A549 (cell line): ENCODE results near the gene AIPL1. TPM values are rescaled to one million over a fixed set of nuclear protein-coding genes. Genes with fewer than 3 reads are reported as not detected.

Experiments
- ATAC-seq, 2 experiments: fragments of 200-7000 bp in 1 of 2; fragments of >200 bp in 1 of 2; cut with Nextera tagmentation in 1 of 2; cut with Tn5 transposase in 1 of 2; 3 replicates each; pipeline versions ENCODE4 v1.8.0 to v1.9.1; 2018 to 2020; ENCODE audit warnings: mild to moderate bottlenecking in 1 of 2, moderate library complexity in 1 of 2
- CTCF ChIA-PET: fragments of 300-600 bp; sonication (Branson Sonifier 250); formaldehyde crosslinking; extraction: SDS; loops from one replicate; lab custom pipeline; 2021; ENCODE audit warnings: antibody characterized with exemption, inconsistent platforms; lab: Yijun Ruan, JAX
- POLR2A ChIA-PET: fragments of 350-600 bp; formaldehyde crosslinking; extraction: SDS; loops from one replicate; lab custom pipeline; 2021; ENCODE audit warnings: antibody characterized with exemption, inconsistent platforms; lab: Yijun Ruan, JAX
- DNase-seq, 2 experiments: peaks; one replicate each; pipeline versions ENCODE4 v3.0.0 to v3.0.0-alpha.2; 2011 to 2016; ENCODE audit warnings: low read depth in 1 of 2, low spot score in 1 of 2
- FAIRE-seq: peaks from 2 replicates; lab custom pipeline; 2011; peaks lifted over from hg19 to GRCh38; lab: Jason Lieb, UNC
- H3K27ac ChIP-seq, 2 experiments: fragments of >200 bp; sonication (Bioruptor Twin); formaldehyde crosslinking; 3 replicates each; pipeline ENCODE4 v1.5.1; 2016 to 2017
- H3K4me1 ChIP-seq: fragments of >200 bp; sonication (Bioruptor Twin); formaldehyde crosslinking; 3 replicates; pipeline ENCODE4 v1.6.1; 2016
- H3K4me2 ChIP-seq: fragments of >200 bp; sonication (Bioruptor Twin); formaldehyde crosslinking; 3 replicates; pipeline ENCODE4 v1.6.1; 2016
- H3K4me3 ChIP-seq: fragments of >200 bp; sonication (Bioruptor Twin); formaldehyde crosslinking; 3 replicates; pipeline ENCODE4 v1.5.1; 2016
- H3K9me3 ChIP-seq: fragments of >200 bp; sonication (Bioruptor Twin); formaldehyde crosslinking; 3 replicates; pipeline ENCODE4 v1.6.1; 2016
- BHLHE40 ChIP-seq: IDR thresholded peaks from 2 replicates; pipeline ENCODE4 v1.6.1; 2012; ENCODE audit warnings: low read depth, low read length, inconsistent platforms
- CBX2 ChIP-seq: fragments of 200-600 bp; sonication (generic); IDR thresholded peaks from 2 replicates; pipeline ENCODE4 v1.6.1; 2016; ENCODE audit warnings: low read depth, mild to moderate bottlenecking, borderline replicate concordance
- CBX8 ChIP-seq: fragments of 200-600 bp; sonication (generic); IDR thresholded peaks from 2 replicates; pipeline ENCODE4 v1.6.1; 2016
- CHD2 ChIP-seq: fragments of 150-350 bp; IDR thresholded peaks from 2 replicates; pipeline ENCODE4 v1.6.1; 2014; ENCODE audit warnings: low read length; ENCODE audit not compliant: partially characterized antibody
- CTCF ChIP-seq: fragments of >200 bp; sonication (Bioruptor Twin); formaldehyde crosslinking; IDR thresholded peaks from 3 replicates; pipeline ENCODE4 v1.5.1; 2016
- E2F6 ChIP-seq: IDR thresholded peaks from 2 replicates; pipeline ENCODE4 v1.6.1; 2012; ENCODE audit warnings: low read depth, borderline replicate concordance
- EHMT2 ChIP-seq: fragments of 200-600 bp; sonication (generic); IDR thresholded peaks from 2 replicates; pipeline ENCODE4 v1.6.1; 2016; ENCODE audit warnings: antibody characterized with exemption, low read depth, mild to moderate bottlenecking, moderate library complexity
- FOSB ChIP-seq: fragments of 250-450 bp; sonication (Bioruptor Pico); IDR thresholded peaks from 2 replicates; pipeline ENCODE4 v1.5.0; 2020; ENCODE audit warnings: mild to moderate bottlenecking, moderate library complexity
- FOSL2 ChIP-seq, 2 experiments: fragments of 450-650 bp in 1 of 2; fragments of >200 bp in 1 of 2; sonication (Bioruptor Twin) in 1 of 2; formaldehyde crosslinking; IDR thresholded peaks; 2 replicates each; pipeline versions ENCODE4 v1.5.0 to v1.6.1; 2016 to 2020; ENCODE audit warnings: mild to moderate bottlenecking in 1 of 2, moderate library complexity in 1 of 2
- FOXS1 ChIP-seq: fragments of 250-450 bp; sonication (Bioruptor Pico); IDR thresholded peaks from 2 replicates; pipeline ENCODE4 v1.5.0; 2020; ENCODE audit warnings: mild to moderate bottlenecking, moderate library complexity
- GATA3 ChIP-seq: IDR thresholded peaks from 2 replicates; pipeline ENCODE4 v1.6.1; 2012; ENCODE audit warnings: borderline replicate concordance
- HDAC2 ChIP-seq: fragments of 200-600 bp; sonication (generic); IDR thresholded peaks from 2 replicates; pipeline ENCODE4 v1.6.1; 2016
- HES2 ChIP-seq: fragments of >200 bp; sonication (Bioruptor Twin); formaldehyde crosslinking; IDR thresholded peaks from 2 replicates; pipeline ENCODE4 v1.6.1; 2016
- HEYL ChIP-seq: fragments of 250-450 bp; sonication (Bioruptor Pico); IDR thresholded peaks from 2 replicates; pipeline ENCODE4 v1.8.0; 2021; ENCODE audit warnings: mild to moderate bottlenecking, moderate library complexity
- HOXA7 ChIP-seq: fragments of 250-450 bp; sonication (Bioruptor Pico); IDR thresholded peaks from 2 replicates; pipeline ENCODE4 v1.5.0; 2020; ENCODE audit warnings: mild to moderate bottlenecking, moderate library complexity
- HOXB13 ChIP-seq: fragments of 250-450 bp; sonication (Bioruptor Pico); IDR thresholded peaks from 2 replicates; pipeline ENCODE4 v1.5.0; 2020; ENCODE audit warnings: low read depth, mild to moderate bottlenecking, moderate library complexity
- HOXB5 ChIP-seq: fragments of 250-450 bp; sonication (Bioruptor Pico); IDR thresholded peaks from 2 replicates; pipeline ENCODE4 v1.5.0; 2020; ENCODE audit warnings: mild to moderate bottlenecking, moderate library complexity
- JUNB ChIP-seq: fragments of >200 bp; sonication (Bioruptor Twin); formaldehyde crosslinking; IDR thresholded peaks from 2 replicates; pipeline ENCODE4 v1.6.1; 2016
- KDM1A ChIP-seq: fragments of 200-600 bp; sonication (generic); IDR thresholded peaks from 2 replicates; pipeline ENCODE4 v1.6.1; 2016; ENCODE audit warnings: low read depth, mild to moderate bottlenecking
- KDM5A ChIP-seq: fragments of 200-600 bp; sonication (generic); IDR thresholded peaks from 2 replicates; pipeline ENCODE4 v1.6.1; 2016; ENCODE audit warnings: antibody characterized with exemption, mild to moderate bottlenecking
- MAFK ChIP-seq: fragments of 450-650 bp; IDR thresholded peaks from 2 replicates; pipeline ENCODE4 v1.6.1; 2014; ENCODE audit not compliant: partially characterized antibody
- MAZ ChIP-seq: fragments of 150-350 bp; IDR thresholded peaks from 2 replicates; pipeline ENCODE4 v1.6.1; 2014; ENCODE audit warnings: antibody characterized with exemption, low read depth, low read length, borderline replicate concordance
- MYC ChIP-seq: IDR thresholded peaks from 2 replicates; pipeline ENCODE4 v1.6.1; 2012; ENCODE audit warnings: mild to moderate bottlenecking, inconsistent platforms, low read length, improper control_type of control experiment, borderline replicate concordance
- NFE2L2 ChIP-seq: fragments of 150-350 bp; conservative IDR thresholded peaks from 2 replicates; pipeline ENCODE4 v1.6.1; 2014; ENCODE audit warnings: low read length
- NPAS2 ChIP-seq: fragments of 250-450 bp; sonication (Bioruptor Pico); IDR thresholded peaks from 2 replicates; pipeline ENCODE4 v1.8.0; 2022; ENCODE audit warnings: mild to moderate bottlenecking, moderate library complexity, borderline replicate concordance
- NR3C1 ChIP-seq: fragments of >200 bp; sonication (Bioruptor Twin); formaldehyde crosslinking; IDR thresholded peaks from 3 replicates; pipeline ENCODE4 v1.6.1; 2017
- PHF8 ChIP-seq: fragments of 200-600 bp; sonication (generic); IDR thresholded peaks from 2 replicates; pipeline ENCODE4 v1.6.1; 2016; ENCODE audit warnings: low read depth, mild to moderate bottlenecking, antibody characterized with exemption, moderate library complexity, borderline replicate concordance
- POLR2A ChIP-seq: IDR thresholded peaks from 2 replicates; pipeline ENCODE4 v1.6.1; 2012; ENCODE audit warnings: mild to moderate bottlenecking, low read length
- RAD21 ChIP-seq, 2 experiments: fragments of >200 bp in 1 of 2; sonication (Bioruptor Twin) in 1 of 2; formaldehyde crosslinking in 1 of 2; IDR thresholded peaks in 1 of 2; conservative IDR thresholded peaks in 1 of 2; 2 replicates in 1 of 2; 3 replicates in 1 of 2; pipeline ENCODE4 v1.6.1; 2012 to 2018; ENCODE audit warnings: inconsistent platforms in 1 of 2
- RARB ChIP-seq: fragments of 250-450 bp; sonication (Bioruptor Pico); IDR thresholded peaks from 2 replicates; pipeline ENCODE4 v1.8.0; 2021; ENCODE audit warnings: mild to moderate bottlenecking, moderate library complexity
- RNF2 ChIP-seq: fragments of 200-600 bp; sonication (generic); IDR thresholded peaks from 2 replicates; pipeline ENCODE4 v1.6.1; 2016; ENCODE audit warnings: low read depth, mild to moderate bottlenecking, antibody characterized with exemption, moderate library complexity, borderline replicate concordance
- SMC3 ChIP-seq: fragments of >200 bp; sonication (Bioruptor Twin); formaldehyde crosslinking; IDR thresholded peaks from 3 replicates; pipeline ENCODE4 v1.6.1; 2018; ENCODE audit warnings: inconsistent platforms
- WGBS: methylation state at CpG from one replicate; pipeline ENCODE4 v1.1.6; 2017; ENCODE audit errors: missing lambda C conversion rate; 5-methylcytosine and 5-hydroxymethylcytosine counted together
- polyA plus RNA-seq, 4 experiments: library from polyadenylated mRNA; depleted of rRNA in 3 of 4; stranded (reverse); fragments of >200 nt; fragmentation: RNase III in 1 of 4; extraction: RNeasy Plus Mini Kit Qiagen cat#74134 plus additional on column Dnase treatment in 1 of 4; gene quantifications; 2 replicates in 3 of 4; 3 replicates in 1 of 4; pipeline ENCODE4 v1.2.3, GENCODE V29; 2011 to 2017

AIPL1 gene
- polyA plus RNA-seq, 2 of the 4 experiments (the other 2 are of a cell fraction): not detected

GRCh38 chr17:6426356-6427101, 8.4 kb downstream of the AIPL1 start:
- CTCF ChIA-PET: interaction anchor here (0.8 to 21.4 kb wide), 7 partner anchors 9 to 842 kb away, joined by 3 to 394 read pairs (median 4); partner anchors contain the start of genes AIPL1 and NLRP1
- FAIRE-seq: no peak
- TF ChIP-seq GATA3 (no peak), HDAC2 (no peak), KDM1A (no peak), KDM5A (no peak), RARB (CRISPR knock-in tag) (no peak), HOXB13 (CRISPR knock-in tag) (no peak), FOSL2 (IDR thresholded peaks at IDR 0.05) (no peak), FOSL2 (CRISPR knock-in tag; IDR thresholded peaks at IDR 0.05) (no peak), FOSB (CRISPR knock-in tag) (no peak), SMC3 (no peak), CHD2 (no peak), NPAS2 (CRISPR knock-in tag) (no peak), HES2 (no peak), HOXB5 (CRISPR knock-in tag) (no peak)

GRCh38 chr17:6425407-6425806, 9.5 kb downstream of the AIPL1 start:
- POLR2A ChIA-PET: no interaction called here
- FAIRE-seq (no peak), DNase-seq (no peak), ATAC-seq (no peak)
- Histone ChIP-seq H3K4me3 (no peak overlapping the region), H3K27ac (no peak overlapping the region), H3K9me3 (0 out of 3 replicates have a peak, but pooled peaks cover 5% of the 10 kb centered on the region), H3K4me1 (no peaks in the 10 kb centered on the region), H3K4me2 (no peak overlapping the region)
- TF ChIP-seq RAD21 (conservative IDR thresholded peaks at IDR 0.05 in 1 of 2, IDR thresholded peaks at IDR 0.05 in 1 of 2) (no peak), GATA3 (no peak), CBX8 (no peak), HES2 (no peak), BHLHE40 (no peak), NFE2L2 (no peak), MAZ (no peak), FOXS1 (CRISPR knock-in tag) (no peak), MYC (no peak), CBX2 (no peak), PHF8 (no peak), HOXA7 (CRISPR knock-in tag) (no peak), SMC3 (no peak)
- CTCF ChIA-PET: interaction anchor here (0.5 to 21.4 kb wide), 10 partner anchors 10 to 1716 kb away, joined by 3 to 394 read pairs (median 4); partner anchors contain the start of genes AIPL1 and NLRP1
- 84% methylated on average over 18 of the region's 18 CpGs for WGBS

More at GRCh38 chr17:6426356-6427101, 8.4 kb downstream of the AIPL1 start:
- 69% methylated on average over 20 of the region's 25 CpGs for WGBS
- ATAC-seq (no peak), DNase-seq (no peak)
- H3K4me1 ChIP-seq: no peaks in the 10 kb centered on the region
- H3K4me3 ChIP-seq: no peak overlapping the region
- POLR2A ChIA-PET: no interaction called here
- H3K27ac ChIP-seq: no peak overlapping the region
- H3K9me3 ChIP-seq: peaks cover 15% of the 10 kb centered on the region; the same call in 2 of the 3 replicates
- no peak overlapping the region for H3K4me2 ChIP-seq

- ATAC-seq (no peak), DNase-seq (no peak), FAIRE-seq (no peak)
- no peaks in the 10 kb centered on the region for H3K4me1 ChIP-seq
- H3K27ac ChIP-seq: no peak overlapping the region
- no peak overlapping the region for H3K4me3 ChIP-seq
- 32% methylated on average over 14 of the region's 14 CpGs for WGBS
- no peaks in the 10 kb centered on the region for H3K9me3 ChIP-seq
- no peak overlapping the region for H3K4me2 ChIP-seq
- ChIA-PET POLR2A (no interaction called here), CTCF (interaction anchor here (0.8 to 21.4 kb wide), 9 partner anchors 11 to 927 kb away, joined by 3 to 394 read pairs (median 11); partner anchors contain the start of gene AIPL1)
- no peak for TF ChIP-seq RAD21 (conservative IDR thresholded peaks at IDR 0.05 in 1 of 2, IDR thresholded peaks at IDR 0.05 in 1 of 2)
- TF ChIP-seq HEYL: no peak
- TF ChIP-seq FOXS1 (CRISPR knock-in tag): no peak
- TF ChIP-seq POLR2A: no peak
- TF ChIP-seq E2F6: no peak
- no peak for TF ChIP-seq CTCF
- no peak for TF ChIP-seq EHMT2
- TF ChIP-seq MAZ: no peak
- no peak for TF ChIP-seq PHF8
- TF ChIP-seq CBX2: no peak
- no peak for TF ChIP-seq NR3C1
- no peak for TF ChIP-seq NFE2L2
- TF ChIP-seq MAFK: no peak
- no peak for TF ChIP-seq HOXB13 (CRISPR knock-in tag)
- no peak for TF ChIP-seq JUNB
- no peak for TF ChIP-seq RNF2
Observed at GRCh38 chr17:6423931-6424330, 11.0 kb downstream of the AIPL1 start.
